GM23338 (cell line): ENCODE data around the gene KISS1R. TPM values are rescaled to one million over a fixed set of nuclear protein-coding genes. Genes with fewer than 3 reads are reported as not detected.

ENCODE experiments used
- ATAC-seq: fragments of 200-7000 bp; cut with Tn5 transposase; 3 replicates; pipeline ENCODE4 v1.9.1; 2020
- DNase-seq: peaks from one replicate; pipeline ENCODE4 v3.0.0-alpha.2; 2015; ENCODE audit warnings: low spot score
- H2AFZ ChIP-seq: fragments of 200-600 bp; sonication (generic); 2 replicates; pipeline ENCODE4 v1.8.0; 2016; ENCODE audit warnings: antibody characterized with exemption, mild to moderate bottlenecking, moderate library complexity
- H3F3A ChIP-seq: fragments of 200-600 bp; sonication (generic); replicated peaks from 2 replicates; pipeline ENCODE4 v1.8.0; 2017; ENCODE audit warnings: antibody characterized with exemption, mixed run types, low read depth
- H3K27ac ChIP-seq: fragments of 200-600 bp; sonication (generic); 2 replicates; pipeline ENCODE4 v1.6.1; 2016; ENCODE audit warnings: low read depth
- H3K27me3 ChIP-seq: fragments of 200-600 bp; sonication (generic); 2 replicates; pipeline ENCODE4 v1.8.0; 2016; ENCODE audit warnings: mild to moderate bottlenecking, mixed run types, moderate library complexity; ENCODE audit not compliant: insufficient read depth
- H3K36me3 ChIP-seq: fragments of 200-600 bp; sonication (generic); 2 replicates; pipeline ENCODE4 v1.8.0; 2016; ENCODE audit warnings: mild to moderate bottlenecking; ENCODE audit not compliant: insufficient read depth
- H3K4me1 ChIP-seq: fragments of 200-600 bp; sonication (generic); 2 replicates; pipeline ENCODE4 v1.8.0; 2016; ENCODE audit warnings: mild to moderate bottlenecking, moderate library complexity; ENCODE audit not compliant: insufficient read depth
- H3K4me2 ChIP-seq: fragments of 200-600 bp; sonication (generic); 2 replicates; pipeline ENCODE4 v1.7.1; 2017; ENCODE audit warnings: mixed run types
- H3K4me3 ChIP-seq: fragments of 200-600 bp; sonication (generic); 2 replicates; pipeline ENCODE4 v1.6.1; 2016; ENCODE audit warnings: mixed run types
- H3K79me2 ChIP-seq: fragments of 200-600 bp; sonication (generic); replicated peaks from 2 replicates; pipeline ENCODE4 v1.8.0; 2017; ENCODE audit warnings: mild to moderate bottlenecking; ENCODE audit not compliant: insufficient read depth
- H3K9me2 ChIP-seq: fragments of 200-600 bp; sonication (generic); 2 replicates; pipeline ENCODE4 v1.8.0; 2017; ENCODE audit not compliant: insufficient read depth
- H4K20me1 ChIP-seq: fragments of 200-600 bp; sonication (generic); replicated peaks from 2 replicates; pipeline ENCODE4 v1.8.0; 2017; ENCODE audit warnings: mild to moderate bottlenecking; ENCODE audit not compliant: insufficient read depth
- H3K27ac Mint-ChIP-seq: 2 replicates; pipeline ENCODE4 v1.8.0; 2020; ENCODE audit warnings: inconsistent platforms, mild to moderate bottlenecking, moderate library complexity, mixed read lengths
- H3K27me3 Mint-ChIP-seq: 3 replicates; pipeline ENCODE4 v1.8.0; 2022; ENCODE audit warnings: low read depth, mild to moderate bottlenecking, moderate library complexity, mixed read lengths, inconsistent platforms; ENCODE audit not compliant: insufficient read depth, poor library complexity
- H3K36me3 Mint-ChIP-seq: 3 replicates; pipeline ENCODE4 v1.8.0; 2021; ENCODE audit warnings: low read depth, mild to moderate bottlenecking, inconsistent platforms, moderate library complexity, mixed read lengths
- H3K4me1 Mint-ChIP-seq: 3 replicates; pipeline ENCODE4 v1.8.0; 2020; ENCODE audit warnings: mild to moderate bottlenecking, inconsistent platforms, mixed read lengths
- H3K4me3 Mint-ChIP-seq: 3 replicates; pipeline ENCODE4 v1.8.0; 2021; ENCODE audit warnings: moderate library complexity, mild to moderate bottlenecking, inconsistent platforms, mixed read lengths
- H3K9me3 Mint-ChIP-seq: 3 replicates; pipeline ENCODE4 v1.8.0; 2020; ENCODE audit warnings: moderate library complexity, mild to moderate bottlenecking, inconsistent platforms, mixed read lengths
- CREB1 ChIP-seq: fragments of 250-450 bp; sonication (Bioruptor Pico); IDR thresholded peaks from 2 replicates; pipeline ENCODE4 v1.5.0; 2020; ENCODE audit warnings: low read depth, mild to moderate bottlenecking, moderate library complexity
- CTCF ChIP-seq, 2 experiments: fragments of 200-600 bp in 1 of 2; sonication (generic) in 1 of 2; conservative IDR thresholded peaks; 2 replicates each; pipeline versions ENCODE4 v1.5.1 to v1.6.1; 2016 to 2017; ENCODE audit warnings: antibody characterized with exemption in 2 of 2, low read depth in 2 of 2, mild to moderate bottlenecking in 2 of 2, moderate library complexity in 1 of 2
- ETS1 ChIP-seq: IDR thresholded peaks from 2 replicates; pipeline ENCODE4 v1.6.1; 2016; ENCODE audit warnings: antibody characterized with exemption
- EZH2phosphoT487 ChIP-seq: fragments of 200-600 bp; sonication (generic); IDR thresholded peaks from one replicate; pipeline ENCODE4 v1.8.1; 2018; ENCODE audit warnings: antibody characterized with exemption; ENCODE audit not compliant: unreplicated experiment
- NANOG ChIP-seq: IDR thresholded peaks from 2 replicates; pipeline ENCODE4 v1.6.1; 2016; ENCODE audit warnings: antibody characterized with exemption, borderline replicate concordance
- POLR2AphosphoS5 ChIP-seq: IDR thresholded peaks from 2 replicates; pipeline ENCODE4 v1.6.1; 2016; ENCODE audit warnings: antibody characterized with exemption, low read depth
- REST ChIP-seq: IDR thresholded peaks from one replicate; pipeline ENCODE4 v1.6.1; 2018; ENCODE audit warnings: antibody characterized with exemption; ENCODE audit not compliant: unreplicated experiment
- STAT1 ChIP-seq: IDR thresholded peaks from one replicate; pipeline ENCODE4 v1.6.1; 2016; ENCODE audit warnings: antibody characterized with exemption; ENCODE audit not compliant: unreplicated experiment
- ZNF114 ChIP-seq: fragments of 250-450 bp; sonication (Bioruptor Pico); IDR thresholded peaks from 2 replicates; pipeline ENCODE4 v1.5.0; 2020; ENCODE audit warnings: mild to moderate bottlenecking, moderate library complexity
- ZNF331 ChIP-seq: fragments of 250-450 bp; sonication (Bioruptor Pico); IDR thresholded peaks from 2 replicates; pipeline ENCODE4 v1.5.0; 2020; ENCODE audit warnings: low read depth, mild to moderate bottlenecking, moderate library complexity
- polyA plus RNA-seq: library from polyadenylated mRNA; unstranded; fragments of >200 nt; fragmentation: Nextera tagmentation; extraction: Ambion mirVana; gene quantifications from 2 replicates; pipeline ENCODE4 v1.2.1, GENCODE V29; 2016
- total RNA-seq: library from RNA; depleted of rRNA; stranded (reverse); fragments of >200 nt; shearing (Covaris generic); gene quantifications from 2 replicates; pipeline ENCODE4 v1.2.3, GENCODE V29; 2014

Gene KISS1R
- total and polyA plus RNA-seq, 2 experiments from 2014 or later: 0.78 to 4.0 TPM

- TF ChIP-seq REST (no peak), ZNF331 (CRISPR knock-in tag) (no peak), ETS1 (no peak), CTCF (conservative IDR thresholded peaks at IDR 0.05; ENCODE audit: low read depth in 2 of 2) (no peak), EZH2phosphoT487 (no peak), POLR2AphosphoS5 (no peak), ZNF114 (CRISPR knock-in tag) (no peak)
Observed at GRCh38 chr19:947090-947706, 30.1 kb downstream of the KISS1R start (continued).

GRCh38 chr19:947707-948539 is 30.8 kb downstream of the KISS1R start:
- Histone ChIP-seq H3K36me3 (no peaks in the 10 kb centered on the region), H3K9me2 (no peaks in the 10 kb centered on the region), H4K20me1 (peaks cover 2% of the 10 kb centered on the region; the same call in 1 of the 2 replicates), H3K4me1 (peaks cover 6% of the 10 kb centered on the region), H2AFZ (no peak overlapping the region), H3K27me3 (no peaks in the 10 kb centered on the region), H3F3A (no peaks in the 10 kb centered on the region), H3K4me3 (no peak overlapping the region), H3K79me2 (peaks cover 43% of the 10 kb centered on the region), H3K4me2 (no peak overlapping the region), H3K27ac (no peak overlapping the region)
- no peak overlapping the region for H3K27ac Mint-ChIP-seq
- ATAC-seq (no peak), DNase-seq (no peak)
- H3K9me3 Mint-ChIP-seq: no peaks in the 10 kb centered on the region
- no peak overlapping the region for H3K4me3 Mint-ChIP-seq
- H3K27me3 Mint-ChIP-seq: peaks cover 17% of the 10 kb centered on the region
- H3K4me1 Mint-ChIP-seq: peaks cover 1% of the 10 kb centered on the region; the same call in 1 of the 3 replicates
- H3K36me3 Mint-ChIP-seq: peaks cover 15% of the 10 kb centered on the region; the same call in 2 of the 3 replicates
- TF ChIP-seq CTCF (conservative IDR thresholded peaks at IDR 0.05; ENCODE audit: low read depth in 2 of 2): no peak
- no peak for TF ChIP-seq ZNF331 (CRISPR knock-in tag)
- TF ChIP-seq CREB1: no peak
- TF ChIP-seq STAT1: no peak
- no peak for TF ChIP-seq NANOG
